GM19438 (cell line): Measurements from ENCODE around the gene PPIL3.
A peak's percentile ranks its signal among the peaks of the same experiment; 100 is the strongest.
"Not testable (repeated sequence)": the region's sequence is repeated elsewhere in the genome, so short reads cannot be mapped to it uniquely, and the experiment has no call there.

Source experiments
- ATAC-seq: cut with Tn5 transposase; IDR thresholded peaks from one replicate; pipeline ENCODE4 v1.9.1; 2021; ENCODE audit warnings: low read depth; ENCODE audit not compliant: unreplicated experiment

PPIL3 gene

DNA sequence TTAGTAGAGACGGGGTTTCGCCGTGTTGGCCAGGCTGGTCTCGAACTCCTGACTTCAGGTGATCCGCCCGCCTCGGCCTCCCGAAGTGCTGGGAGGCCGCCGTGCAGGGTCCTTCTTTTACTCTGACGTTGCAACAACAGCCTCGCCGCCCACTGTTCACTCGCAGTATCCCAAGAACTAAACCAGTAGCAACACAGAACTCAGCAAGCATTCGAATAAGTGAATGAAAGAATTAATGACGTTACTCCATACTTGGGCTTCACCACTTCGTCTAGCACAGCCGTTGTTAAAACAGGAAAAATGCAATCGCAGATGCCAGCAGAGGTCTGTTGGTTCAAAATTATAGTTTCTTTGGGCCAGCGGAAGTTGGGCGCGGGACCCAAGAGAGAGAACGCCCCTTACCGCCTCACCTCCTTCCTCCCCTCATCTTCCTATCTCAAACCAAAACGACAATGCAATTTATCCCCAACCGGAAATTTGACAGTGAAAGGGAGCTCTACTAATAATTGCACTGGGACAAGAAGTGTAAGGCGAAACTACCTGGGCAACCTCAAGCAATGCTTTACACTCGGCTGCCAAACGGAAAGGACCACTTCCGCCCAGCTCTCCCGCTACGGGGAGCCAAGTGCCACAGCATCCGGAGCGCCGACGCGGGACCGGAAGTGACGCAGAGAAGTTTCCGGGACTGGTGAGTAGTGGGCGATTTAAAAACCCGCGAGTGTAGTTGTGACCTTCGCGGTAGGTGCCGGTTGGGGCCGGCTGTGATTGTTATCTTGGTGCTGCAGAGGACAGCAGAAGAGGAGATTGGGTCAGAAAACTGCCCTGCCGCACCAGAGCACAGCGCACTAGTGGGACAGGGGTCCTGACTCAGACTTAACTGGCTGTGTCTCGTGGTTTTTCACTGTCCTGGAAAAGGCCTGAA is at the start of gene PPIL3, which contains the start of gene NIF3L1:
PPIL3 (minus strand) TSS at position 374 of the 922 bp plus-strand sequence. CDS start 1,462 bp downstream, outside the sequence.
NIF3L1 (plus strand) TSS at position 668 of the 922 bp plus-strand sequence. CDS start 2,573 bp downstream, outside the sequence.
- ATAC-seq, result peak; percentile 81

DNA sequence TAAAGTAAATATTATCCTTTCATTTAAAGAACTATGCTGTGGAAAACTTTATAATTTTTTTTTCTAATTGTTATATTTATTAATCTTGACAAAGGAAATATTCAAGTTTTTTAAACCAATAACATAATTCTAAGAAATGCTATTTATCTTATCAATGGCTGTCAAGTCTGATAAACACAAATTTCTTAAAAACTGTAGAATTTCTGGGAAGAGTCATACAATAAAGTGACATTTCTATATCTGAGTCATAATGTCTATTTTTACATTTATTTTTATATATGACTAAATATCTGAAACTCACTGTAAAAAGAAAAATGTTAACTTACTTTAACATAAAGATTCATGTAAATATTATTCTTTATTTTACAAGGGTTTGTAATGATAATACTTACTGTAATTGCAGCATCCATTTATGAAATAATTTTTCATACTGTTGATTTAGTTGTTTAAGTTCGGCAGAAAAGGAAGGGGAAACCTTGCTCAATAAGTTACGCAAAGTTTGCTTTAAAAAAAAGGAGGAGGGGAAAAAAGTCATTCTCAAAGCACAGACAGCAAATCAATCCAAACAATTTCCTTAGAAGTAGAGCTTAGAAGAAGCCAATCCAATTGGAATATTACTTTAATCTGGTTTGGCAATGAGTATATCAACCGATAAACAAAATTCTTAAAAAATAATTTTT is 42.2 kb upstream of the PPIL3 start:
- no peak for ATAC-seq

DNA sequence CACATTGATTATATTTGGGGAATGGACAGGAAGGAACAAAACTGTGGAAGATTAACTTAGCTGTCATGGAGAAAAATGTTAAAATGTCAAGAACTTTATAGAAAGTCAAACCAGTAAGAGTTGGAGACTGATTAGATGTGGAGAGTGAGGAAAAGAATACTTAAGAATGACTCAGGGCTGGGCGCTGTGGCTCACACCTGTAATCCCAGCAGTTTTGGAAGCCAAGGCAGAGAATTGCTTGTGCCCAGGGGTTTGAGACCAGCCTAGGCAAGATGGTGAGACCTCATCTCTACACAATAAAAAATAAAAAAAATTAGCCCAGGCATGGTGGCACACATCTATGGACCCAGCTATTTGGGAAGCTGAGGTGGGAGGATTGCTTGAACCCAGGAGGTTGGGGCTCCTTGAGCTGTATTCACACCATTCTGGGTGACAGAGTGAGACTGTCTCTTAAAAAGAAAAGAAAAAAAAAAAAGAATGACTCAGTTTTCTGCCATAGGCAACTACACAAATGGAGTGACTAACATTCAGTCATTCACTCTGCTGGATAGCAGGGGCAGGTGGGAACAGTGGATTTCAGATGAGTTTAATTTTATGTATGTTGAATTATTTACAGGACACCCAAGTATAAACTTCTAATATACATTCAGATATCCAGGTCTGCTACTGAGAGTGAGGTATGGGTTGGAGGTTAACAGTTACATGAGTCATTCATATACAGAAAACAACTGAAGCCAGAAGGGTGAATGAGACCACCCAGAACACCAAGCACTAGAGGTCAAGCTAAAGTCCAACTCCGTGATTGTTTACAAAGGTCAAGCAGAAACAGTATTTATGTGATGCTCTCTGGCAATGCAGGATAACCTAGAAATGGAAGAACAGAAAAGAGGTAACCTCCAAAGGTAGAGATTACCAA is 40.7 kb upstream of the PPIL3 start:
- no peak for ATAC-seq

DNA sequence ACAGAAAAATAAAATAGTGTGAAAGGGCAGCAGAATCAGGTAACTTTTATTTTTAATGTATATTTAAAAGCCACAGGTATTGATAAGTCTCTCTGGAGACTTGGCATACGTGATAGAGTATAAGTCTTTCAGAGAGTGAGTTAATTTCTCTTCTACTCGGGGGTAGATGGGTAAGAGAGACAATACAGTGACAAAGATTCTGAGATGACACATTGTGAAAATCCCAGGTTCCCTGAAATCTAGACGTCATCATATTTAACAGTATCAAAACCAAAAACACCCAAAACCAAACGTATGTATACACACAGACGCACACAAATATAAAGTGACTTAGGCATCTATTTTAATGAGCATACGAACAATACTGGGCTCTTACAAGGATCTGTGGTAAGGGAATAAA is 33.6 kb upstream of the PPIL3 start:
- ATAC-seq, result no peak

DNA sequence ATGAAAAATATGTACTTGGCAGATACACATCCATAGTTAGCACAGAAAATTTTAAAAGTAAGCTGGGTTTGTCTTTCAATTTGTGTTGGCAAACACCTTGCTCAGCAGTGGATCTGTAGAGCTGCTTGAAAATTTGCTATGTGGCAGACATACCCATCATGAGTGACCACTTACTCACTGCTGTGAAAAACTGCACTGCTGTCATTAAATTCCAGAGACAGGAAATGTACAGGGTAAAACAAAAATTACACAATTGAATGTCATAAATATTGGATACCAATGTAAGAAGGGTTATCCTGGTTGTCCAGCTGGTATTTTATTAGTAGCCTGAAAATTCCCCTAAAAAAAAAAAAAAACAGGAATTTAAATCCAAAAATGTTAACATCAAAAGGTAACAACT is 24.8 kb upstream of the PPIL3 start:
- ATAC-seq, result no peak

DNA sequence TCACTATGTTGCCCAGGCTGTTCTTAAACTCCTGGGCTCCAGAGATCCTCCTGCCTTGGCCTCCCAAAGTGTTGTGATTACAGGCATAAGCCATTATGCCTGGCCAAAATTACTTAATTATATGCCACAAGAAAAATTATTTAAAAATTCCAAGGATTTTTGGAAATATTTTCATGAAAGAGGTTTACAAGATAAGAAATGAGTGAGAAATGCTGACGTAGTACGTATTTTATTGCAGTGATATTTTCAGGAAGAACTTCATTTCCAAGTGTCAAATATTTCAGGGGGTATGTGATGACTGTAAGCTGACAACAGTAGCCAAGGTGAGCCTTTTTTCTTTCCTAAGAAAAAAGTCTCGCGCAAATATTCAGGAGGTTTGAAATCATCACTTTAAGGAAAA is 21.1 kb upstream of the PPIL3 start:
- no peak for ATAC-seq

DNA sequence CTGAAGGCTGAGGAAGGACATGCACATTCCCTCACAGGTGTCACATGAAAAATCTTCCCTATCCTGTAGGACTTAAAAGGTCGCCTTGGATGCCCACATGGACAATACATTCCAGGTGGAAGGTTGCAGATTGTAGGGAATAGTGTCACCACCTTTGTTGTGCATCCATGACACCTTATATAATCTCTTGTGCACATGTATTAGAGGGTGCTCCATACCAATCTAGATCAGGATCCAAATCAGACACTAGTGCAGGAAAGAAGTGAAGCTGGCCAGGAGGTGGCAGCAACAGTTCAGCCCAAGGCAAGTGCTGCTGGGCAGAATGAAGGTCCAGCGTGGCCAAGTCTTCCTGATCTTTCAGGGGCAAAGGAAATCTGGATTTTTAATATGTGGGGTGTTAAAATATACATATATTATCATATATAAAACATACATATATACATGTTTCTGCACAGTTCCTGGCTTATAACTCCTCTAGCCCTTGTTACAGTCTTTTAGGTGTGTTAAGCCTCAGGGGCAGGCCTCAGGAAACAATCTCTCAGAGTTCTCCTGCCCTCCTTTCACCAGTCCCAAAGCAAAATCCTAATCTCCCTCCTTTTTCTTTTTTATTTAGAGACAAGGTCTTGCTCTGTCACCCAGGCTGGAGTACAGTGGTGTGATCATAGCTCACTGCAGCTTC is 16.9 kb upstream of the PPIL3 start:
- no peak for ATAC-seq

DNA sequence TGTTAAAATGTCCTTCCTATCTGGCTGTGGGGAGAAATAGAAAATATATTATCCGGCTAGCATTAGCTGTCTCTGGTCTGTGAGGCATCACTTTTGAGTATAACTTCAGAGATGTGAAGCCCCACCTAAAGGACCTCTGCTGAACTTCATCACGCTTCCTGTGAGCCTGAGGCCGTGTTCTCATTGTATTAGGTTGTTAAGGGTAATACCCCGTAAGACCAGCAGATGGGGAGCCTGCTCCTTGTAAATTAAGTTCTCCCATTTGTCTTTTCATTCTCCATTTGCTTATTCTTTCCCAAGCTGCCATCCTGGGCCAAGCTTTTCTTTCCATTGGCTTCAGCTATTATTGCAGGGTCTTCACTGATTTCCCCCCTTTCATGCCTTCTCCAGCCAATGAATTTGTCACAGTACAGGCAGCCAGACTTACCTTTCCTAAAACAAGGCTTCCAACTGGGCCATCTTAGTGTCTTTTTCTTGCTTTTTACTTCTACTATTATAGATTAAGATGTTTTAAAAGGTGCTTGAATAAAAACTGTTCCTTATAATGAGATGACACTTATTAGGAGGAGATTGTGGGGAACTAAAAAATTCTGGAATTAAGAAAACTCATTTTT is 12.7 kb upstream of the PPIL3 start:
- peak; percentile 97 for ATAC-seq

DNA sequence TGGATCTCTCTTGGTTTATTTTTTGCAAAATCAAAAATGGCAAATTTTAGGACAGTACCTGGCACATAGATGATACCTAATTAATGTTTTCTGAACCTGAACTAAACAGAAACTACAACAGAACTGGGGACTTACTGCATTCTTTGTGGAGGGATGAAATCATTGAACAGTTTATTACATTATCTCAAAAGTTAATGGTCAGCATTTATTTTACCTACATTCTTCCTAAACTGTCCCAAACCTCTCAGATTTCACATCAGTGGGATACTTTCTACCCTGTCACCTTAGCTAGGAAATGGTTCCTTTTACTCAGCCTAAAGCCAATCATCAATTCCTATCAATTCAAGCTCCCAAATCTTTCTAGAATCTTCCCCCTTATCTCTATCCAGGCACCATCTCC is 10.6 kb upstream of the PPIL3 start:
- ATAC-seq, result no peak

DNA sequence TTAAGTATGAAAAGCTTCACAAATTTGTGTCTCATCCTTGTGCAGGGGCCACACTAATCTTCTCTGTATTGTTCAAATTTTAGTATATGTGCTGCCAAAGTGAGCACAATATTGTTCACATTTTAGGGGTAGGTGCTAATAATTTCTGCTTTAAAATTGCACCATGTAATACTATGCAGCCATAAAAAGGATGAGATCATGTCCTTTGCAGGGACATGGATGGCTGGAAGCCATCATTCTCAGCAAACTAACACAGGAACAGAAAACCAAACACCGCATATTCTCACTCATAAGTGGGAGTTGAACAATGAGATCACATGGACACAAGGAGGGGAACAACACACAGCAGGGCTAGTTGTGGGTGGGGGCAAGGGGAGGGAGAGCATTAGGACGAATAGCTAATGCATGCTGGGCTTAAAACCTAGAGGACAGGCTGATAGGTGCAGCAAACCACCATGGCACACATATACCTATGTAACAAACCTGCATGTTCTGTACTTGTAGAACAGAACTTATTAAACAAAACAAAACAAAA is 7.1 kb downstream of the PPIL3 start:
- not testable (repeated sequence) for ATAC-seq

DNA sequence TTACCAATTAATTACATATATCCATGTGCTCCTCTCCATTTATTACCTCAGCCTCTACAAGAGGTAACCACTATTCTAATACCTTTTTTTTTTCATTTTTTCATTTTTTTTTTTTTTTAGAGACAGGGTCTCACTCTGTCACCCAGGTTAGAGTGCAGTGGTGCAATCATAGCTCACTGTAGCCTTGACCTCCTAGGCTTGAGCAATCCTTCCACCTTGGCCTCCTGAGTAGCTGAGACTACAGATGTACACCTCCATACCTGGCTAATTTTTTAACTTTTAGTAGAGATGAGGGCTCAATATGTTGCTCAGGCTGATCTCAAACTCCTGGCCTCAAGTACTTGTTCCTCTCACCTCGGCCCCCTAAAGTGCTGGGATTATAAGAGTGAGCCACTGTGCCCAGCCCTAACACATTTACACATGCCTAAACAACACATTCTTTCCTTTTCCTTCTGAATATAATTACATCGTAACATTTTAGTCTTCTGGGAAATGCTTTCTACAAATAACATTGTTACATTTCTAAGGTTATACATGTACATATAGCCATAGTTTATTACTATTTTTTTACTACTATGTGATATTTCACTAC is 10.5 kb downstream of the PPIL3 start:
- ATAC-seq, result no peak

DNA sequence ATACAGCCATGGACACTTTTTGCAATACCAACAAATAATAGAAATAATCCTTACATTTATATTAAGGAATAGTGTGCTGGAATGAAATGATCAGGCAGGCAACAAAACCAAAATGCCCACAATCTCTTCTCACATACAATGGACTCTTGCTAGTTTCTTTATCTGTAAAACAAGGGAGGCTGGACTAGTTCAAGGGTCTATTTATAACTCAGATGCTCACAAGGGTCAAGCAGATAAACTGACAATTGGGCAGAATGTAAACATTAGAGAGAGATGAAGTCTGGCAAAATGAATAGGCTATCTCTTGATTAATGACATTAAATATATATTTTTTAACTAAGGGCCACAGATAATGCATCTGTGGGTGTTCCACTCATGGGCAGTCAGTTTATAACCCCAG is 11.4 kb downstream of the PPIL3 start:
- ATAC-seq, result no peak

DNA sequence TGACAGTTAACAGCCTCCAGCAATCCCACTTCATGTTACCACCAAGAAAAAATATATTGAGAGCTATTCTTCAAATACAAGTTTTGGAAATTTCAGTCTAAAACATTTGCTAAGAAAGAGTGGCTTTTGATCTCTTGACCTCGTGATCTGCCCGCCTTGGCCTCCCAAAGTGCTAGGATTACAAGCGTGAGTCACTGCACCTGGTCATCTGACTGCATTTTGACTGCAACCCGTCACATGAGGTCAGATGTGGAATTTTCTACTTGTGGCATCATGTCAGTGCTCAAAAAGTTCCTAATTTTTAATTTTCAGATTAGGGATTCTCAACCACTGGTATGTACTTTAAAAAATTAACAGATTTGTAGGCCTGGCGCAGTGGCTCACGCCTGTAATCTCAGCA is 15.3 kb downstream of the PPIL3 start:
- no peak for ATAC-seq

DNA sequence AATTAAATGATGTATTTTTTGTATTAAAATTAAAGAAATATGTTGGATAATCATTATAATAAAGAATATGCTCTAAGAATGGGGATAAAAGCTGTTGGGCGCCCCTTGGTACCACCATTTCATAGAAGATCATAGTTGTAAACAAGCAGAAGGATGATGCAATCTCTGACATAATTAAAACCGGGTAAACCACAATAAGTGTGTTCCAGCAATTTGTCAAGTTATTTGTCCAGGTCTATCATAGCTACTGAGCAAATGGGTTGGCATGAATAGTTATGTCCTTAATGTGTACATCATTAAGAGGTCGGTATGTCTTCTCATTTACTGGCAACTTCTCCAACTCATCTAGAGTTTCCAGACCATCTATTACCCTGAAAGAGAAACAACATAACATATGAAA is 17.7 kb downstream of the PPIL3 start:
- no peak for ATAC-seq

DNA sequence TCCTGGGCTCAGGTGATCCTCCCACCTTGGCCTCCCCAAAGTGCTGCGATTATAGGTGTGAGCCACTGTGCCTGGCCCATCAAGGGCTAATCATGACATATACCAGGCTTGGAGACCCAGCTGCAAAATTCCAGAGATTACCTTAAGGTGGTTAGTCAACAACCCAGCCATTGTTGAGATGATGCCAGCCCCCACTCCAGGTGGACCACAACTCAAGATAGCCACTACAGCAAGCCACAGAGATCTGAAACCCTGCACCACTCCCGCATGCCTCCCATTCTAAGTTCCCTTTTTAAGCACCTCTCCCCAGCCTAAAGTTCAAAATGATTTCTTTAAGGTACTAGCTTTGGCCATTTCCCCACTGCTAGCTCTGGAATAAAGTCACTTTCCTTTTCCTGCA is 19.9 kb downstream of the PPIL3 start:
- no peak for ATAC-seq

DNA sequence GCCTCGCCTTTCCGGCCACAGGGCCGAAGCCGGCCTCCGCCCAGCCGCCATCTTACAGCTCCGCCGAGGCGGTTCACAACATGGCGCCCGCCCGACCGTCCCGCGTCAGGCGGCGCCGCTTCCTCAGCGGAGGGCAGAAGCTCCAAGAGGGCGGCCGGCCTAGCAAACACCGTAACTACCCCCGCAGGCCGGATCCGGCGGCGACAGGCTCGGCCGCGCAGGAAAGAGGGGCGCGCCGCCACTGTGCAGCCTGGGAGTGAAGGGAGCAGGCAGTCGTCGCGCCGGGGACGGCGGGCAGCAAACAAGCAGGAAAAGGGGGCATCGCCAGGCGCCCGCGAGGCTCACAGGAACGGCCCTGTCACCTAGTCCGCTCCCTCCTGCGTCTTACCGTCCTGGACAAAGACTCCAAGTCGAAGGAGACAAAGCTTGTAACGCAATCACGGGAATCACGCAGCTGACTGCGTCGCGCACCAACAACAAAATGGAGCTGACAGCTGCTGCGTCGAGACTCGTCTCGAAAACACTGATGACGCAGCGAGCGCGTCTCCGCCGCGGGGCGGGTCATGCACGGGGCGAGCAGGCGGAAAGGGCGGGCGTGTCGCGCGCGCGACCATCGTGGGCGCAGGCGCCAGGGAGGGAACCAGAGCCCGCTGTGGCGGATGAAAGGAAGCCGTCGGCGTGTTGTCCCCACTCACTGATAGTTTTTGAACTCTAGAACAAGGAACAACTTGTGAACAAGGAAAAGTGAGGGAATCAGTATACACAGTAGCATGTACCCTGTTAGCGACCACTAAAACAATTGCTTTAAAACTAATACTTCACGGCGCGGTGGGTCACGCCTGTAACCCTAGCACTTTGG is 24.5 kb downstream of the PPIL3 start, which contains the start of gene CLK1:
CLK1 (minus strand) TSS at position 483 of the 859 bp plus-strand sequence. CDS start 2,796 bp downstream, outside the sequence.
- ATAC-seq, result peak; percentile 81

DNA sequence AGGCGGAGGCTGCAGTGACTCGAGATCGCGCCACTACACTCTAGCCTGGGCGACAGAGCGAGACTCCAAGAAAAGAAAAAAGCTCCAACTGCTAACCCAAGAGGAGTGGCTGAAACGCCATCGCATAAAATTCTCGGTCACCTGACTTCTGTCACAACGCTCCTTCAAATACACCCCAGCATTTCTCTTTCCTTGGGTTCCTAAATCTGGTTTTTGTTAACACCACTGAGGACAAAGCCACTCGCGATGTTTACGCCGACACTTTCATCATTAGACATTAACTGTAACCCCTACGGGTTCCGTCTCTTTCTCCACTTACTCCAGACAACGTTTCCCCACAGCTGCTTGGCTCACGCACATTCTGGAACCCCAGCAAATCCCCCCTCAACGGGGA is 25.1 kb downstream of the PPIL3 start:
- ATAC-seq, result peak; percentile 2

DNA sequence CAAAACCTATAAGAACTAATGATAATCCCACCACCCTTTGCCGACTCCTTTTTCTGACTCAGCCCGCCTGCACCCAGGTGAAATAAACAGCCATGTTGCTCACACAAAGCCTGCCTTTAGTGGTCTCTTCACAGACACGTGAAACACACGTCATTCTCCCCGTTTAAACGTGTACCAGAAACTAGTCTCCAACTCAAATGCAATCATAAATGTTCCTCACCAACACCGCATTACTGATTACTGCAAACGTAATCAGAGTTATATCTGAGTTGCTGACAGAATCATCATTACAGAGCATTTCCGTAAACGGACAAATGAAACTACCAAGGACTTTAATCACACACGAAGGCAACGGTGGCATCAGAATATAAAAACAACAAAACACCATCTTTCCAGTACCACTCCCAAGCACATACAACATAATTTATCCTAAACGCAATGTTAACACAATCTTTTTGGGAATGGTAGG is 26.3 kb downstream of the PPIL3 start:
- no peak for ATAC-seq
